Measurements from ENCODE around the gene ABCB6. TPM values are rescaled to one million over a fixed set of nuclear protein-coding genes. Genes with fewer than 3 reads are reported as not detected.

ABCB6 gene
- total RNA-seq, 1 donor from 2014 or later: 25.6 TPM

GRCh38 chr2:219228041-219228910 lies 9.5 kb upstream of the ABCB6 start:
- peak overlapping the region; percentile 88 to 91 (median 90) for H3K4me3 ChIP-seq (ENCODE audit: low read length in 3 of 3)
- H3K9me3 ChIP-seq (ENCODE audit: control insufficient read depth in 3 of 3, low read length in 3 of 3): no peaks in the 10 kb centered on the region
- no peaks in the 10 kb centered on the region for H3K27me3 ChIP-seq (ENCODE audit: control insufficient read depth in 3 of 3, insufficient read depth in 3 of 3, low read length in 3 of 3)
- H3K27ac ChIP-seq (ENCODE audit: low read depth, low read length): peak overlapping the region; percentile 93
- H3K36me3 ChIP-seq (ENCODE audit: control insufficient read depth in 3 of 3, insufficient read depth in 3 of 3, low read length in 3 of 3): peaks cover 42 to 54% (median 52%) of the 10 kb centered on the region in 3 donors
- peak overlapping the region; percentile 91 to 98 (median 96) for H3K9ac ChIP-seq (ENCODE audit: low read depth in 1 of 3, low read length in 3 of 3)
- H3K4me1 ChIP-seq (ENCODE audit: control insufficient read depth in 3 of 3, insufficient read depth in 3 of 3, low read length in 3 of 3): peaks cover 23 to 30% (median 25%) of the 10 kb centered on the region in 3 donors

- Histone ChIP-seq H3K4me1 (ENCODE audit: control insufficient read depth in 3 of 3, insufficient read depth in 3 of 3, low read length in 3 of 3) (peaks cover 18 to 30% (median 19%) of the 10 kb centered on the region in 3 donors), H3K27me3 (ENCODE audit: control insufficient read depth in 3 of 3, insufficient read depth in 3 of 3, low read length in 3 of 3) (no peaks in the 10 kb centered on the region), H3K4me3 (ENCODE audit: low read length in 3 of 3) (no peak overlapping the region), H3K27ac (ENCODE audit: low read depth, low read length) (no peak overlapping the region), H3K9me3 (ENCODE audit: control insufficient read depth in 3 of 3, low read length in 3 of 3) (no peaks in the 10 kb centered on the region), H3K9ac (ENCODE audit: low read depth in 1 of 3, low read length in 3 of 3) (no peak overlapping the region), H3K36me3 (ENCODE audit: control insufficient read depth in 3 of 3, insufficient read depth in 3 of 3, low read length in 3 of 3) (peaks cover 58 to 62% (median 61%) of the 10 kb centered on the region in 3 donors)
These were observed 6.6 kb upstream of the ABCB6 start for GRCh38 chr2:219225350-219225749.

GRCh38 chr2:219223831-219224610 lies 5.3 kb upstream of the ABCB6 start:
- peak overlapping the region in 1 of 3 donors; percentile 1 for H3K9ac ChIP-seq (ENCODE audit: low read depth in 1 of 3, low read length in 3 of 3)
- H3K36me3 ChIP-seq (ENCODE audit: control insufficient read depth in 3 of 3, insufficient read depth in 3 of 3, low read length in 3 of 3): peaks cover 65 to 69% (median 69%) of the 10 kb centered on the region in 3 donors
- H3K27ac ChIP-seq (ENCODE audit: low read depth, low read length): no peak overlapping the region
- no peaks in the 10 kb centered on the region for H3K9me3 ChIP-seq (ENCODE audit: control insufficient read depth in 3 of 3, low read length in 3 of 3)
- H3K27me3 ChIP-seq (ENCODE audit: control insufficient read depth in 3 of 3, insufficient read depth in 3 of 3, low read length in 3 of 3): no peaks in the 10 kb centered on the region
- peaks cover 28 to 37% (median 30%) of the 10 kb centered on the region in 3 donors for H3K4me1 ChIP-seq (ENCODE audit: control insufficient read depth in 3 of 3, insufficient read depth in 3 of 3, low read length in 3 of 3)
- H3K4me3 ChIP-seq (ENCODE audit: low read length in 3 of 3): no peak overlapping the region

- Histone ChIP-seq H3K27ac (ENCODE audit: low read depth, low read length) (no peak overlapping the region), H3K9ac (ENCODE audit: low read depth in 1 of 3, low read length in 3 of 3) (peak overlapping the region in 1 of 3 donors; percentile 25), H3K4me1 (ENCODE audit: control insufficient read depth in 3 of 3, insufficient read depth in 3 of 3, low read length in 3 of 3) (peaks cover 27 to 36% (median 27%) of the 10 kb centered on the region in 3 donors), H3K4me3 (ENCODE audit: low read length in 3 of 3) (no peak overlapping the region), H3K36me3 (ENCODE audit: control insufficient read depth in 3 of 3, insufficient read depth in 3 of 3, low read length in 3 of 3) (peaks cover 58 to 69% (median 69%) of the 10 kb centered on the region in 3 donors), H3K9me3 (ENCODE audit: control insufficient read depth in 3 of 3, low read length in 3 of 3) (no peaks in the 10 kb centered on the region), H3K27me3 (ENCODE audit: control insufficient read depth in 3 of 3, insufficient read depth in 3 of 3, low read length in 3 of 3) (no peaks in the 10 kb centered on the region)
These were observed 3.3 kb upstream of the ABCB6 start for GRCh38 chr2:219221957-219222518.

- Histone ChIP-seq H3K27ac (ENCODE audit: low read depth, low read length) (no peak overlapping the region), H3K36me3 (ENCODE audit: control insufficient read depth in 3 of 3, insufficient read depth in 3 of 3, low read length in 3 of 3) (peaks cover 63 to 70% (median 65%) of the 10 kb centered on the region in 3 donors), H3K9me3 (ENCODE audit: control insufficient read depth in 3 of 3, low read length in 3 of 3) (no peaks in the 10 kb centered on the region), H3K4me1 (ENCODE audit: control insufficient read depth in 3 of 3, insufficient read depth in 3 of 3, low read length in 3 of 3) (peaks cover 32 to 48% (median 35%) of the 10 kb centered on the region in 3 donors), H3K9ac (ENCODE audit: low read depth in 1 of 3, low read length in 3 of 3) (no peak overlapping the region), H3K4me3 (ENCODE audit: low read length in 3 of 3) (no peak overlapping the region), H3K27me3 (ENCODE audit: control insufficient read depth in 3 of 3, insufficient read depth in 3 of 3, low read length in 3 of 3) (no peaks in the 10 kb centered on the region)
These were observed 2.1 kb upstream of the ABCB6 start for GRCh38 chr2:219220652-219221402.

GRCh38 chr2:219219784-219220532 lies 1.2 kb upstream of the ABCB6 start:
- H3K9ac ChIP-seq (ENCODE audit: low read depth in 1 of 3, low read length in 3 of 3): peak overlapping the region in 2 of 3 donors; percentile 73 to 89

GRCh38 chr2:219218217-219218731 lies 484 bp downstream of the ABCB6 start:
- Histone ChIP-seq H3K27me3 (ENCODE audit: control insufficient read depth in 3 of 3, insufficient read depth in 3 of 3, low read length in 3 of 3) (no peaks in the 10 kb centered on the region), H3K4me1 (ENCODE audit: control insufficient read depth in 3 of 3, insufficient read depth in 3 of 3, low read length in 3 of 3) (peaks cover 32 to 49% (median 35%) of the 10 kb centered on the region in 3 donors), H3K36me3 (ENCODE audit: control insufficient read depth in 3 of 3, insufficient read depth in 3 of 3, low read length in 3 of 3) (peaks cover 56 to 70% (median 65%) of the 10 kb centered on the region in 3 donors), H3K4me3 (ENCODE audit: low read length in 3 of 3) (peak overlapping the region; percentile 75 to 88 (median 79)), H3K9me3 (ENCODE audit: control insufficient read depth in 3 of 3, low read length in 3 of 3) (no peaks in the 10 kb centered on the region), H3K27ac (ENCODE audit: low read depth, low read length) (peak overlapping the region; percentile 93), H3K9ac (ENCODE audit: low read depth in 1 of 3, low read length in 3 of 3) (peak overlapping the region; percentile 66 to 89 (median 80))

More at GRCh38 chr2:219219784-219220532, 1.2 kb upstream of the ABCB6 start:
- H3K27ac ChIP-seq (ENCODE audit: low read depth, low read length): peak overlapping the region; percentile 93
- H3K4me1 ChIP-seq (ENCODE audit: control insufficient read depth in 3 of 3, insufficient read depth in 3 of 3, low read length in 3 of 3): peaks cover 32 to 49% (median 35%) of the 10 kb centered on the region in 3 donors
- no peaks in the 10 kb centered on the region for H3K27me3 ChIP-seq (ENCODE audit: control insufficient read depth in 3 of 3, insufficient read depth in 3 of 3, low read length in 3 of 3)
- H3K9me3 ChIP-seq (ENCODE audit: control insufficient read depth in 3 of 3, low read length in 3 of 3): no peaks in the 10 kb centered on the region
- peak overlapping the region in 1 of 3 donors; percentile 79 for H3K4me3 ChIP-seq (ENCODE audit: low read length in 3 of 3)
- H3K36me3 ChIP-seq (ENCODE audit: control insufficient read depth in 3 of 3, insufficient read depth in 3 of 3, low read length in 3 of 3): peaks cover 57 to 70% (median 65%) of the 10 kb centered on the region in 3 donors

GRCh38 chr2:219216535-219216915 lies 2.2 kb downstream of the ABCB6 start:
- peak overlapping the region in 1 of 3 donors; percentile 16 for H3K9ac ChIP-seq (ENCODE audit: low read depth in 1 of 3, low read length in 3 of 3)
- peak overlapping the region; percentile 93 for H3K27ac ChIP-seq (ENCODE audit: low read depth, low read length)
- peaks cover 32 to 49% (median 35%) of the 10 kb centered on the region in 3 donors for H3K4me1 ChIP-seq (ENCODE audit: control insufficient read depth in 3 of 3, insufficient read depth in 3 of 3, low read length in 3 of 3)
- H3K4me3 ChIP-seq (ENCODE audit: low read length in 3 of 3): no peak overlapping the region
- peaks cover 51 to 68% (median 61%) of the 10 kb centered on the region in 3 donors for H3K36me3 ChIP-seq (ENCODE audit: control insufficient read depth in 3 of 3, insufficient read depth in 3 of 3, low read length in 3 of 3)
- no peaks in the 10 kb centered on the region for H3K27me3 ChIP-seq (ENCODE audit: control insufficient read depth in 3 of 3, insufficient read depth in 3 of 3, low read length in 3 of 3)
- no peaks in the 10 kb centered on the region for H3K9me3 ChIP-seq (ENCODE audit: control insufficient read depth in 3 of 3, low read length in 3 of 3)

All from skeletal muscle tissue (tissue), 4 donors.